KMS-11 (cell line): ENCODE measurements around the gene PAF1.
"Not testable (repeated sequence)": the region's sequence is repeated elsewhere in the genome, so short reads cannot be mapped to it uniquely, and the experiment has no call there.

Experiments used
- H2AFZ ChIP-seq: fragments of 200-600 bp; sonication (generic); 2 replicates; pipeline ENCODE4 v1.6.1; 2016; ENCODE audit warnings: antibody characterized with exemption, mixed run types, low read depth
- H3K27ac ChIP-seq: fragments of 200-600 bp; sonication (generic); 2 replicates; pipeline ENCODE4 v1.6.1; 2016; ENCODE audit warnings: mild to moderate bottlenecking, mixed run types
- H3K27me3 ChIP-seq: fragments of 200-600 bp; sonication (generic); 2 replicates; pipeline ENCODE4 v1.6.1; 2017; ENCODE audit warnings: mild to moderate bottlenecking, low read depth, mixed run types, moderate library complexity; ENCODE audit not compliant: insufficient read depth
- H3K36me3 ChIP-seq: fragments of 200-600 bp; sonication (generic); 2 replicates; pipeline ENCODE4 v1.6.1; 2017; ENCODE audit warnings: mild to moderate bottlenecking, mixed run types; ENCODE audit not compliant: insufficient read depth
- H3K4me1 ChIP-seq: fragments of 200-600 bp; sonication (generic); 2 replicates; pipeline ENCODE4 v1.6.1; 2016; ENCODE audit warnings: mild to moderate bottlenecking, low read depth, mixed run types; ENCODE audit not compliant: poor library complexity, severe bottlenecking
- H3K4me2 ChIP-seq: fragments of 200-600 bp; sonication (generic); 2 replicates; pipeline ENCODE4 v1.7.0; 2016; ENCODE audit warnings: mild to moderate bottlenecking, mixed run types
- H3K4me3 ChIP-seq: fragments of 200-600 bp; sonication (generic); IDR thresholded peaks from 2 replicates; pipeline ENCODE4 v1.6.1; 2017; ENCODE audit warnings: low read depth, low read length, mixed read lengths; ENCODE audit not compliant: insufficient read depth
- H3K79me2 ChIP-seq: fragments of 200-600 bp; sonication (generic); 2 replicates; pipeline ENCODE4 v1.6.1; 2016; ENCODE audit warnings: low read depth, mixed run types; ENCODE audit not compliant: insufficient read depth
- H3K9ac ChIP-seq: fragments of 200-600 bp; sonication (generic); 2 replicates; pipeline ENCODE4 v1.6.1; 2016; ENCODE audit warnings: mild to moderate bottlenecking, mixed run types
- H4K20me1 ChIP-seq: fragments of 200-600 bp; sonication (generic); 2 replicates; pipeline ENCODE4 v1.6.1; 2016; ENCODE audit warnings: mild to moderate bottlenecking, mixed run types; ENCODE audit not compliant: insufficient read depth
- TF ChIP-seq, protein P1 (sequence below): fragments of 200-600 bp; sonication (generic); conservative IDR thresholded peaks from 2 replicates; pipeline ENCODE4 v1.6.1; 2017; ENCODE audit warnings: low read depth, mild to moderate bottlenecking, antibody characterized with exemption, low read length, moderate library complexity, mixed read lengths

The PAF1 gene

DNA sequence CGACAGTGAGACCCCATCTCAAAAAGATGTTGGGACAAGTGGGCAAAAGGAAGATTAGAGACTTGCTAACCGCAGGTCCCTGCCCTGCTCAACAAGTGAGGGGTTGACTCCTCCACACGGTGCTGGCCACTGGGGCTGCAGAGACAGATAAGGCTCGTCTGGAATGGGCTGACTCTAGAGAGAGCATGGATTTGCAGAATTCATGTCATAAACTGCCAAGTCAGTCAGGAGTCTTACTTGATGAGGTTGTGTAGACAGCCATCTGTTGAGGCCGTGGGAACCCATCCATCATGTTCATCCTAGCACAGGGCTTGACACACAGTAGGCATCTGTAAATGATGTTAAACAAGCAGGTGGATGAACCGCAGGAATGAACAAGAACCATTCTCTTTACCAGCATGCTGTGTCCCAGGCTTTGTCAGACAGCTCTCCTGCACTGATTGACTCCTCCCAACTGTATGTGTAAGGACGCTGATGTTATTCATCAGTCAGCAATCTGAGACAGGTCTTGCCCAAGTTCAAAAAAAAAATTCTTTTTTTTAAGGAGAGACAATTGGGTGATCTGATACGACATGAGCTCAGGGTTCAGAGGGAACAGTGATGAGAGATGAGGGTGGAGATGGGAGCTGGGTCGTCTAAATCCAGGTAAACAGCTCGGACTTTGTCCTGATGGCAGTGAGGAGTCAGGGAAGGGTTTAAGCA is 8.8 kb downstream of the PAF1 start:
- H3K79me2 ChIP-seq, result no peaks in the 10 kb centered on the region
- no peaks in the 10 kb centered on the region for H3K27me3 ChIP-seq
- no peak overlapping the region for H3K4me3 ChIP-seq
- peaks cover 4% of the 10 kb centered on the region; the same call in 1 of the 2 replicates for H3K36me3 ChIP-seq
- TF ChIP-seq, protein P1, sequence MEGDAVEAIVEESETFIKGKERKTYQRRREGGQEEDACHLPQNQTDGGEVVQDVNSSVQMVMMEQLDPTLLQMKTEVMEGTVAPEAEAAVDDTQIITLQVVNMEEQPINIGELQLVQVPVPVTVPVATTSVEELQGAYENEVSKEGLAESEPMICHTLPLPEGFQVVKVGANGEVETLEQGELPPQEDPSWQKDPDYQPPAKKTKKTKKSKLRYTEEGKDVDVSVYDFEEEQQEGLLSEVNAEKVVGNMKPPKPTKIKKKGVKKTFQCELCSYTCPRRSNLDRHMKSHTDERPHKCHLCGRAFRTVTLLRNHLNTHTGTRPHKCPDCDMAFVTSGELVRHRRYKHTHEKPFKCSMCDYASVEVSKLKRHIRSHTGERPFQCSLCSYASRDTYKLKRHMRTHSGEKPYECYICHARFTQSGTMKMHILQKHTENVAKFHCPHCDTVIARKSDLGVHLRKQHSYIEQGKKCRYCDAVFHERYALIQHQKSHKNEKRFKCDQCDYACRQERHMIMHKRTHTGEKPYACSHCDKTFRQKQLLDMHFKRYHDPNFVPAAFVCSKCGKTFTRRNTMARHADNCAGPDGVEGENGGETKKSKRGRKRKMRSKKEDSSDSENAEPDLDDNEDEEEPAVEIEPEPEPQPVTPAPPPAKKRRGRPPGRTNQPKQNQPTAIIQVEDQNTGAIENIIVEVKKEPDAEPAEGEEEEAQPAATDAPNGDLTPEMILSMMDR, result no peak
- no peak overlapping the region for H2AFZ ChIP-seq
- no peak overlapping the region for H3K9ac ChIP-seq
- H4K20me1 ChIP-seq, result no peaks in the 10 kb centered on the region
- no peaks in the 10 kb centered on the region for H3K4me1 ChIP-seq
- H3K4me2 ChIP-seq, result no peak overlapping the region
- H3K27ac ChIP-seq, result no peak overlapping the region

- H3K27me3 ChIP-seq, result no peaks in the 10 kb centered on the region
- peaks cover 4% of the 10 kb centered on the region; the same call in 1 of the 2 replicates for H3K36me3 ChIP-seq
- no peak overlapping the region for H3K9ac ChIP-seq
- H3K4me1 ChIP-seq, result no peaks in the 10 kb centered on the region
- no peak overlapping the region for H2AFZ ChIP-seq
- H4K20me1 ChIP-seq, result no peaks in the 10 kb centered on the region
- no peak overlapping the region for H3K27ac ChIP-seq
- H3K79me2 ChIP-seq, result no peaks in the 10 kb centered on the region
- no peak overlapping the region for H3K4me2 ChIP-seq
- no peak overlapping the region for H3K4me3 ChIP-seq
- TF ChIP-seq, protein P1, result no peak
These were observed 10.1 kb downstream of the PAF1 start for GRCh38 chr19:39380521-39381502.

GRCh38 chr19:39379865-39380396 is 11.0 kb downstream of the PAF1 start:
- H3K36me3 ChIP-seq, result peaks cover 4% of the 10 kb centered on the region; the same call in 1 of the 2 replicates
- no peaks in the 10 kb centered on the region for H4K20me1 ChIP-seq
- H3K4me3 ChIP-seq, result no peak overlapping the region
- H3K79me2 ChIP-seq, result no peaks in the 10 kb centered on the region
- H3K27me3 ChIP-seq, result no peaks in the 10 kb centered on the region
- no peak overlapping the region for H3K4me2 ChIP-seq
- no peak overlapping the region for H3K9ac ChIP-seq
- no peak overlapping the region for H2AFZ ChIP-seq
- H3K4me1 ChIP-seq, result no peaks in the 10 kb centered on the region
- TF ChIP-seq, protein P1, result no peak
- H3K27ac ChIP-seq, result no peak overlapping the region

GRCh38 chr19:39379366-39379765 is 11.5 kb downstream of the PAF1 start:
- not testable (repeated sequence) for H3K4me3 ChIP-seq, H4K20me1 ChIP-seq, H3K4me1 ChIP-seq, H3K27ac ChIP-seq, H3K27me3 ChIP-seq, H3K4me2 ChIP-seq, H2AFZ ChIP-seq, H3K36me3 ChIP-seq, H3K79me2 ChIP-seq, H3K9ac ChIP-seq
